ENCODE measurements around the gene MLC1. TPM values are rescaled to one million over a fixed set of nuclear protein-coding genes. Genes with fewer than 3 reads are reported as not detected.

The MLC1 gene
- total and polyA plus RNA-seq, 5 donors: 0.14 to 1.2 (median 0.42) TPM; not detected in 1

- WGBS: 76% methylated on average over 21 of the region's 21 CpGs
- no peaks in the 10 kb centered on the region for H3K4me1 ChIP-seq (ENCODE audit: control insufficient read depth, insufficient read depth, low read length)
- ATAC-seq (peak in 1 of 2 donors; percentile 15), DNase-seq (no peak)
- H3K9me3 ChIP-seq (ENCODE audit: control insufficient read depth, low read length): no peaks in the 10 kb centered on the region
- H3K4me3 ChIP-seq (ENCODE audit: low read length): no peak overlapping the region
- H3K27ac ChIP-seq (ENCODE audit: low read length): no peak overlapping the region
- intact Hi-C loops (cut with DNase I): no loop called here
- H3K27me3 ChIP-seq (ENCODE audit: control insufficient read depth, insufficient read depth): no peaks in the 10 kb centered on the region
Measured at GRCh38 chr22:50016988-50017700, 68.1 kb downstream of the MLC1 start.

DNA sequence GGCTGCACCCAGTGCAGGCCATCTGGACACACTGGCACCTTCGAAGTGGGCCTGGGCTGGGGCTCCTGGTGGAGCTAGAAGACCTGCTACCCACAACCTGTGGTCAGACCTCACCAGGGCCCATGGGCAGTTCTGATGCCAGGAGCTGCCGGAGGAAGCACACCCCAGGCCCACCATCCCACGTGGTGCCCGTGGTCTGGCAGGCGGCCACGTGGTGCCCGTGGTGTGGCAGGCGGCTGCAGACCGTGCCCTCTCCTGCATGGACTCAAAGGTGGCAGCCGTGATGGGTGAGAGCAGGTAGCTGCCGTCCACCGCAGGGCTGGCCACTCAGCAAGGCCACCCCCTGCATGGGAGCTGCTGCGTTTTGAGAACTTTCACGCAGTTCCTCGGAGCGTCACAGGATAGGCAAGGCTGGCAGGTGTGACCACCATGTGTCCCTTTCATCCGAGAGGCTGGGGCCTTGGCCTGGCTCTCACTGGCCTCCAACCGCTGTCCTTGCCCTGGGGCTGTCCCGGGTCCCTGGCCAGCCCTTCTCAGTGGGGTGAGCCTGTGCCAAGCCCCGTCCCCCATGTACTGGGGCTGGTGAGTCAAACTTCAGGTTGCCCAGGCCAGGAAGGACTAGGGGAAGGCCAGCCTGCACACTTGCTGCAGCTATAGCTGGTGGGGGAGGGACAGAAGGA, 68.8 kb downstream of the MLC1 start:
- Histone ChIP-seq H3K27ac (ENCODE audit: low read length) (no peak overlapping the region), H3K4me1 (ENCODE audit: control insufficient read depth, insufficient read depth, low read length) (no peaks in the 10 kb centered on the region), H3K27me3 (ENCODE audit: control insufficient read depth, insufficient read depth) (no peaks in the 10 kb centered on the region), H3K9me3 (ENCODE audit: control insufficient read depth, low read length) (no peaks in the 10 kb centered on the region), H3K4me3 (ENCODE audit: low read length) (no peak overlapping the region)
- no peak for DNase-seq
- peak in 1 of 2 donors; percentile 10 for ATAC-seq
- intact Hi-C loops (cut with DNase I): no loop called here
- 85% methylated on average over 20 of the region's 20 CpGs for WGBS

DNA sequence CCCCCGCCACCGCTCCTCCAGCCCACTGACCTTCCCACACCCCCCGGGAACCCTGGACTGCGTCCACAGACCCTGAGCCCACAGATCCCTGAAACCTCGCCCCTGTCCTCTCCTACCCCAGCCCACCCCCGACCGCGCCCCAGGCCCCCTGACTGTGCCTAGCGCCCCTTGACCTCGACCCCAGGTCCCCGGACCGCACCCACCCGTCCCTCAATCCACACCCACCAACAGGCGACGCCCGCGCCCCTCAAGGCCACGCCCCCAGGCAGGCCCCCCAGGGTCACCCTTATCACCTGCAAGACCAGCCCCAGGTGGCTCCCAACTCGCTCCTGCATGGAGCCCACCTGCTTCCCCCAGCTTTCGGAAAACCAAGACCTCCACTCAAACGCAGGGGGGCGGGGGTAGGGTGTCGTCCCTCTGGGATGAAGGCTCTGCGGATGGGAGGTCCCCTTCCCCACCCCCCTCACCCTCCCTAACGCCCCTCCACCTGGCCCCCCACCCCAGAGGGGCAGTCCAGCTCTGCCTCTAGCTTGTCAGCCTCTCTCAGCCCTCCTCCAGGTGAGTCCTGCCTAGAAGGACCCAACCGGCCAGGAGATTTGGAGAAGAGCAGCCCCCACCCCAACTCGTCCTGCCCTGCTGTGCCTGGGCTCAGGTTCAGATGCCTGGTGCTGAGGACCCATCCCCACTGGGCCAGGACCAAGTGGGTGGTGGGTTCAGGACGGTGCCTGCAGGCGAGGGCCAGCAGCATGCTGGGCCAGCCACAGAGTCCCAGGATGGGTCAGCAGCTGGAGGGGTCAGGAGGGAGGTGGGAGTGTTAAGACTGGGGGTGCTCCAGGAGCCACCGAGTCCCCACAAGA, 69.5 kb downstream of the MLC1 start:
- ATAC-seq: no peak
- Histone ChIP-seq H3K4me1 (ENCODE audit: control insufficient read depth, insufficient read depth, low read length) (no peaks in the 10 kb centered on the region), H3K27ac (ENCODE audit: low read length) (no peak overlapping the region), H3K27me3 (ENCODE audit: control insufficient read depth, insufficient read depth) (no peaks in the 10 kb centered on the region), H3K4me3 (ENCODE audit: low read length) (no peak overlapping the region), H3K9me3 (ENCODE audit: control insufficient read depth, low read length) (no peaks in the 10 kb centered on the region)
- 39% methylated on average over 30 of the region's 30 CpGs for WGBS
- DNase-seq: peak in 2 of 3 donors; percentile 41 to 59
- intact Hi-C loops (cut with DNase I): no loop called here

DNA sequence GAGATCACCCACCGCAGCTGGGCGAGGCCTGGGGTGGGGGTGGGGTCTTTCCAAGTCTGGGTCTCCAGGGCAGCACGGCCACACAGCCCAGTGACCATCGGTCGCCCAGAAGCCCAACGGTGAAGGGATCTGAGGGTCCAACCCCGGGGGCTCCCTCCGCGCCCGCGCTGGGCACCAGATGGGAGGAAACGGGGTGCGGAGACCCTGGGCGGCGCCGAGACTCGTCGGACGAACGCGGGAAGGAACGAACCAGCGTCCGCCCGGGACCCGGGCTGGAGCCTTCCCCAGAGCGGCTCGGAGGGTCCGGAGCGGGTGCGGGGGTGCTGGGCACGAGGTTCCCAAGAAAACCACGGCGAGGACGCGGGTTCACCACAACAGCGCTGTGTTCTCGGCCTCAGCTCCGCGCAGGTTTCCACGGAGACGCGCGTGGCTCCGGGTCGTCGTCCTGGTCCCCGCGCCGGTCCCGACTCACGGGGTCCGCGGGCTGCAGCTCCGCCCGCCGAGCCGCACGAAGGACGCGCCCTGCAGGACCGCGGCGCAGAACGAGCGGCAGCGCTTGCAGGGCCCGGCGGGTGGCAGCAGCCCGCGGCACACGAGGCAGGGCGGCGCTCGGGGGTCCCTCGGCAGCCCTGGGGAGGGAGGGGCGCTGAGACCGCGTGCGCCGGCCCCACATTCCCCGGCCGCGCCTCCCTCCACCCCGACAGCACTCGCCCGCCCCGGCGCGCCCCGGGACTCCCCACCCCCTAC, 70.4 kb downstream of the MLC1 start:
- H3K27me3 ChIP-seq (ENCODE audit: control insufficient read depth, insufficient read depth): no peaks in the 10 kb centered on the region
- 2% methylated on average over 90 of the region's 91 CpGs for WGBS
- H3K27ac ChIP-seq (ENCODE audit: low read length): no peak overlapping the region
- H3K4me1 ChIP-seq (ENCODE audit: control insufficient read depth, insufficient read depth, low read length): no peaks in the 10 kb centered on the region
- intact Hi-C loops (cut with DNase I): no loop called here
- DNase-seq (peak in 1 of 3 donors; percentile 43), ATAC-seq (no peak)
- no peaks in the 10 kb centered on the region for H3K9me3 ChIP-seq (ENCODE audit: control insufficient read depth, low read length)
- H3K4me3 ChIP-seq (ENCODE audit: low read length): no peak overlapping the region

DNA sequence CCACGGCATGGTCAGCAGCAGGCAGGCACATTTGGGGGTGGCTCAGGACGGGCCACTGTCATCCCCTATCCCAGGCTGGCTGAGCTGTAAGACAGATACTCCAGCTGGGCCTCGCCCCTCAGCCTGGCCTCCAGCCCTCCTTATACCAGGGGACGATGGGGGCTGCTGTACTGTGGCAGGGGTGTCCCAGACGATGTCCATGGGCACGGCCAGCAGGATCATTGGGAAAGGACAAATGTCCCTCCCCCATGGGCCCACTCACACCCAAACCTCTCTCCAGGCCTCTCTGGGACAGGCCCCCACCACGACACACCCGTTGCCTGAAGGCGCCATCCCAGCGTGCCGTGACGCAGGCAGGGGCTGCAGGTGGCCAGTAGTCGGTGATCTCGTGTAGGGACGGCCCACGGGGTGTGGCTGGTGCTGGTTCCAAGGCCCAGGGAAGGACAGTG, 71.1 kb downstream of the MLC1 start:
- Histone ChIP-seq H3K27ac (ENCODE audit: low read length) (no peak overlapping the region), H3K4me3 (ENCODE audit: low read length) (no peak overlapping the region), H3K9me3 (ENCODE audit: control insufficient read depth, low read length) (no peaks in the 10 kb centered on the region), H3K4me1 (ENCODE audit: control insufficient read depth, insufficient read depth, low read length) (no peaks in the 10 kb centered on the region), H3K27me3 (ENCODE audit: control insufficient read depth, insufficient read depth) (no peaks in the 10 kb centered on the region)
- 56% methylated on average over 16 of the region's 16 CpGs for WGBS
- intact Hi-C loops (cut with DNase I): no loop called here
- DNase-seq (peak in 1 of 3 donors; percentile 25), ATAC-seq (no peak)

GRCh38 chr22:50012211-50013181, 72.7 kb downstream of the MLC1 start, which contains the start of gene IL17REL:
Gene IL17REL, minus strand, starts transcription at chr22:50012765. Its CDS starts 119 bp downstream, at chr22:50012646.
- ATAC-seq (no peak), DNase-seq (peak in 1 of 3 donors; percentile 59)
- H3K4me3 ChIP-seq (ENCODE audit: low read length): no peak within 1 kb of the TSS
- H3K27me3 ChIP-seq (ENCODE audit: control insufficient read depth, insufficient read depth): no peaks in the 10 kb centered on the region
- 56% methylated on average over 29 of the region's 29 CpGs for WGBS
- H3K9me3 ChIP-seq (ENCODE audit: control insufficient read depth, low read length): no peaks in the 10 kb centered on the region
- no peaks in the 10 kb centered on the region for H3K4me1 ChIP-seq (ENCODE audit: control insufficient read depth, insufficient read depth, low read length)
- intact Hi-C loops (cut with DNase I): no loop called here
- H3K27ac ChIP-seq (ENCODE audit: low read length): no peak within 1 kb of the TSS

DNA sequence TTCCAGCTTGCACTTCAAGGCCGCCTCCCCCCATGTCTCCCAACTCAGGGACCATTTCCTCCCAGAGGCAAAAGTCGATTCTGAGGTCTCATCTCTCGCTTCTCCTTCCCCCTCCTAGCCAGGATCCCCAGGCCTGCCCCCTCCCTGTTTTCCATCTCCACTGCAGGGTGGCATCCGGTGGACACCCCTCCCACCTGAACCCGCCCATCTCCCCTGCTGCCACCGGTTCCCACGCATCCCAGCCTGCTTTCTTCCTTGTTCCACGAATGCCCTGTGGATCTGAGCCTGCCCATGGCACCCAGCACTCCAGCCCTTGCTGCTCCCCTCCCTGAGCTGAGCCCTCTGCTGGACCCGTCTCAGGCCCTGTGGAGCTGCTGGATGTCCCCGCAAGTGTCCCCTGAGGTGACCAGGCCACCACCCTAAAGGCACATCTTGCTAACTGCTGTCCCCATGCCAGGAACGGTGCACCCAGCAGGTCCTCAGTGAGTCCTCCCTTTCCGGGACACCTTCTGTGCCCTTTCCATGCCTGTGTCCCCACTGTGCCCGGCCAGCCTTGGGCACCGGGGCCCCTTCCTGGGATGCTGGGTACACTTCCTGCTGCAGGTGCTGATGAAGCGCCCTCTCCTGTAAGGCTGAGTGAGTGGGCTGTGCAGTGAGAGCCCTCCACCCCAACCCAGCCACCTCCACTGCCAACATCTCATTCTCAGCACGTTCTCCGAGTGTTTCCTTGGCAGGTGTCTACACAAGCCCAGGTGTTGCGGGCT, 73.6 kb downstream of the MLC1 start:
- WGBS: 47% methylated on average over 18 of the region's 18 CpGs
- no peak for ATAC-seq
- no peaks in the 10 kb centered on the region for H3K27me3 ChIP-seq (ENCODE audit: control insufficient read depth, insufficient read depth)

DNA sequence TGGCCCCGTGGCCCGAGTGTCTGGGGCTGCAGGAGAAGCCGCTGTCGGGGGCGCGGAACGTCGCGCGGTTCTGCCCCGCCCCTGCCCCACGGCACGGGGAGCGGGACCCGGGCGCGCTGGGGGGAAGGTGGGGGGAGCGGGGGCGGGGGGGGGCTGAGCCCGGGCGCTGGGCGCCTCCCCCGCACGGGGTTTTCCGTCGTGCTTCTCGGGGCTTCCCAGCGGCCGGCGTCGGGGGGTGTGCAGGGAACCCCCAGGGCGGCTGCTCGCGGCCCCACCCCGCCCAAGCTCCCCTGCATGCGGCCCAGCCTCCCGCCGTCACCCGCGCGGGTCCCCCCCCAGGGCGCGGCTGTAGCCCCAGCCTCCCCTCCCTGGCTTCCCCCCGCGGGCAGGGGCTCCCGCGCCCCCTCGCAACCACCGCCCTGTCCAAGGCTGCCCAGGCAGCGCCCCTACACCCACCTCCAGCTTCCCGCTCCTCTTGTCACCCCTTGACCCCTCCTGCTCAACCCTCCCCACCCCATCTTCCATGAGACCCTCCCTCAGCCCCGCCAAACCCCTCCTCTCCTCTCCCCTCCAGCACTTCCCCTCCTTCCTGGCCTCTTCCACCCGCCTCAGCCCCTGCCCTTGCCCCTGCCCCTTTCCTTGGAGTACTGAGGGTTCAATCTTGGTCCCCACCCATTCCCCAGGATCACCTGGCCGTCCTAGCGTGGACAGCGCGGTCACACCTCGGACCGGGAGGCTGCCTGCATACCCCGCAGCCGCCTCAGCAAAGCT, 74.4 kb downstream of the MLC1 start:
- intact Hi-C loops (cut with DNase I): no loop called here
- Histone ChIP-seq H3K9me3 (ENCODE audit: control insufficient read depth, low read length) (no peaks in the 10 kb centered on the region), H3K4me3 (ENCODE audit: low read length) (no peak overlapping the region), H3K4me1 (ENCODE audit: control insufficient read depth, insufficient read depth, low read length) (no peaks in the 10 kb centered on the region), H3K27ac (ENCODE audit: low read length) (no peak overlapping the region), H3K27me3 (ENCODE audit: control insufficient read depth, insufficient read depth) (no peaks in the 10 kb centered on the region)
- no peak for ATAC-seq
- 5% methylated on average over 60 of the region's 61 CpGs for WGBS
- peak in 1 of 3 donors; percentile 33 for DNase-seq

More for the DNA sequence above, 73.6 kb downstream of the MLC1 start:
- intact Hi-C loops (cut with DNase I): no loop called here
- H3K27ac ChIP-seq (ENCODE audit: low read length): no peak overlapping the region
- no peak overlapping the region for H3K4me3 ChIP-seq (ENCODE audit: low read length)
- H3K4me1 ChIP-seq (ENCODE audit: control insufficient read depth, insufficient read depth, low read length): no peaks in the 10 kb centered on the region
- no peaks in the 10 kb centered on the region for H3K9me3 ChIP-seq (ENCODE audit: control insufficient read depth, low read length)
- DNase-seq: peak in 1 of 3 donors; percentile 20

All from right cardiac atrium (tissue), 5 donors.